GM12878 (cell line): ENCODE results near the gene TM9SF4. TPM values are rescaled to one million over a fixed set of nuclear protein-coding genes. Genes with fewer than 3 reads are reported as not detected.
A peak's percentile ranks its signal among the peaks of the same experiment; 100 is the strongest.

Source experiments
- ATAC-seq: fragments of 200-7000 bp; cut with Tn5 transposase; 3 replicates; pipeline ENCODE4 v1.9.1; 2020; ENCODE audit warnings: mild to moderate bottlenecking, moderate library complexity
- BruUV-seq: library from RNA; stranded (reverse); fragments of 400-500 nt; replicated peaks from 2 replicates; lab custom pipeline; 2021; lab: Mats Ljungman, UMichigan
- CTCF ChIA-PET: fragments of 300-600 bp; sonication (Branson Sonifier 250); formaldehyde crosslinking; extraction: SDS; loops from one replicate; lab custom pipeline; 2021; ENCODE audit warnings: inconsistent platforms; lab: Yijun Ruan, JAX
- POLR2A ChIA-PET: fragments of 350-600 bp; formaldehyde crosslinking; extraction: SDS; loops from one replicate; lab custom pipeline; 2021; ENCODE audit warnings: inconsistent platforms; lab: Charles Lee
- RAD21 ChIA-PET: fragments of 300-600 bp; sonication (Branson Sonifier 250); formaldehyde crosslinking; loops from one replicate; lab custom pipeline; 2023; ENCODE audit warnings: antibody characterized with exemption; ENCODE audit not compliant: unreplicated experiment; lab: Charles Lee
- SMC1A ChIA-PET: fragments of 300-600 bp; sonication (Branson Sonifier 250); formaldehyde crosslinking; loops from one replicate; lab custom pipeline; 2023; ENCODE audit not compliant: unreplicated experiment, uncharacterized antibody; lab: Charles Lee
- DNase-seq: peaks from one replicate; pipeline ENCODE4 v3.0.0-alpha.2; 2011; ENCODE audit warnings: low read depth, low spot score
- FAIRE-seq: peaks from 3 replicates; lab custom pipeline; 2011; peaks lifted over from hg19 to GRCh38; lab: Jason Lieb, UNC
- H2AFZ ChIP-seq: 2 replicates; pipeline ENCODE4 v1.6.0; 2011; ENCODE audit warnings: low read depth, low read length, control low read depth; ENCODE audit not compliant: control insufficient read depth
- H3K27ac ChIP-seq: 2 replicates; pipeline ENCODE4 v1.5.1; 2011; ENCODE audit warnings: control low read depth; ENCODE audit not compliant: control insufficient read depth, insufficient read depth
- H3K27me3 ChIP-seq, 2 experiments: replicated peaks in 1 of 2; 2 replicates each; pipeline versions ENCODE4 v1.6.0 to v1.6.1; 2011; ENCODE audit warnings: low read length in 1 of 2; ENCODE audit not compliant: control insufficient read depth in 2 of 2, insufficient read depth in 2 of 2
- H3K36me3 ChIP-seq, 2 experiments: 2 replicates each; pipeline ENCODE4 v1.5.1; 2011; ENCODE audit warnings: low read length in 1 of 2; ENCODE audit not compliant: control insufficient read depth in 2 of 2, insufficient read depth in 2 of 2
- H3K4me1 ChIP-seq: 2 replicates; pipeline ENCODE4 v1.6.1; 2011; ENCODE audit warnings: mild to moderate bottlenecking, low read length, moderate library complexity, mixed read lengths; ENCODE audit not compliant: control insufficient read depth, insufficient read depth
- H3K4me2 ChIP-seq: 2 replicates; pipeline ENCODE4 v1.6.0; 2011; ENCODE audit warnings: control low read depth; ENCODE audit not compliant: control insufficient read depth, insufficient read depth
- H3K4me3 ChIP-seq: fragments of 200-600 bp; sonication (generic); 2 replicates; pipeline ENCODE4 v1.5.1; 2016
- H3K79me2 ChIP-seq: 2 replicates; pipeline ENCODE4 v1.6.0; 2011; ENCODE audit warnings: low read length; ENCODE audit not compliant: control insufficient read depth, insufficient read depth
- H3K9ac ChIP-seq: 2 replicates; pipeline ENCODE4 v1.8.0; 2011; ENCODE audit warnings: low read length, control low read depth, mixed read lengths; ENCODE audit not compliant: control insufficient read depth, insufficient read depth
- H3K9me3 ChIP-seq: replicated peaks from 3 replicates; pipeline ENCODE4 v1.5.1; 2011; ENCODE audit warnings: mild to moderate bottlenecking, low read length; ENCODE audit not compliant: control insufficient read depth, insufficient read depth
- H4K20me1 ChIP-seq: 2 replicates; pipeline ENCODE4 v1.6.0; 2011; ENCODE audit not compliant: control insufficient read depth, insufficient read depth
- ATF2 ChIP-seq: IDR thresholded peaks from 2 replicates; pipeline ENCODE4 v1.6.1; 2012; ENCODE audit warnings: low read length, inconsistent platforms
- EP300 ChIP-seq, 2 experiments: fragments of 150-350 bp in 1 of 2; IDR thresholded peaks; 2 replicates each; pipeline ENCODE4 v1.6.1; 2011 to 2012; ENCODE audit warnings: low read depth in 2 of 2, low read length in 2 of 2, borderline replicate concordance in 1 of 2, improper control_type of control experiment in 1 of 2, inconsistent platforms in 1 of 2; ENCODE audit not compliant: control insufficient read depth in 1 of 2
- ESRRA ChIP-seq: IDR thresholded peaks from 2 replicates; pipeline ENCODE4 v1.6.1; 2012; ENCODE audit warnings: mild to moderate bottlenecking, low read length, improper control_type of control experiment
- FOXK2 ChIP-seq: fragments of 450-650 bp; IDR thresholded peaks from 2 replicates; pipeline ENCODE4 v1.6.1; 2017; ENCODE audit warnings: mild to moderate bottlenecking, moderate library complexity
- IKZF1 ChIP-seq: fragments of 450-650 bp; conservative IDR thresholded peaks from 2 replicates; pipeline ENCODE4 v1.6.1; 2017; ENCODE audit warnings: antibody characterized with exemption, mild to moderate bottlenecking
- JUND ChIP-seq: IDR thresholded peaks from 2 replicates; pipeline ENCODE4 v1.6.1; 2012; ENCODE audit warnings: low read depth, mild to moderate bottlenecking, low read length, improper control_type of control experiment, moderate library complexity
- NFYB ChIP-seq: IDR thresholded peaks from 2 replicates; pipeline ENCODE4 v1.6.1; 2011; ENCODE audit warnings: low read depth, mild to moderate bottlenecking, low read length, improper control_type of control experiment, moderate library complexity; ENCODE audit not compliant: insufficient read depth
- NR2F1 ChIP-seq: fragments of 450-650 bp; conservative IDR thresholded peaks from 2 replicates; pipeline ENCODE4 v1.6.1; 2017; ENCODE audit warnings: mild to moderate bottlenecking
- NRF1 ChIP-seq: conservative IDR thresholded peaks from 2 replicates; pipeline ENCODE4 v1.6.1; 2011; ENCODE audit warnings: mild to moderate bottlenecking, low read depth, low read length, improper control_type of control experiment
- PAX5 ChIP-seq: IDR thresholded peaks from 2 replicates; pipeline ENCODE4 v1.6.1; 2011; ENCODE audit warnings: low read depth, low read length, borderline replicate concordance
- PBX3 ChIP-seq: IDR thresholded peaks from 2 replicates; pipeline ENCODE4 v1.6.1; 2011; ENCODE audit warnings: mild to moderate bottlenecking, low read depth, low read length, moderate library complexity; ENCODE audit not compliant: insufficient replicate concordance
- PML ChIP-seq: IDR thresholded peaks from 2 replicates; pipeline ENCODE4 v1.6.1; 2012; ENCODE audit warnings: low read length, inconsistent platforms
- POLR2A ChIP-seq: IDR thresholded peaks from 2 replicates; pipeline ENCODE4 v1.6.1; 2011; ENCODE audit warnings: low read depth, mild to moderate bottlenecking, low read length
- SMAD1 ChIP-seq: fragments of 450-650 bp; IDR thresholded peaks from 2 replicates; pipeline ENCODE4 v1.6.1; 2018; ENCODE audit warnings: mild to moderate bottlenecking, low read depth; ENCODE audit not compliant: partially characterized antibody
- SPI1 ChIP-seq: IDR thresholded peaks from 2 replicates; pipeline ENCODE4 v1.6.1; 2011; ENCODE audit warnings: low read depth, mild to moderate bottlenecking, low read length, moderate library complexity, borderline replicate concordance; ENCODE audit not compliant: insufficient read depth
- SUZ12 ChIP-seq: fragments of 200-600 bp; sonication (generic); IDR thresholded peaks from one replicate; pipeline ENCODE4 v1.6.1; 2018; ENCODE audit warnings: antibody characterized with exemption, mild to moderate bottlenecking; ENCODE audit not compliant: unreplicated experiment
- WGBS: methylation state at CpG from one replicate; pipeline ENCODE4 v1.1.6; 2016; ENCODE audit warnings: low lambda C conversion rate; ENCODE audit not compliant: insufficient replicate concordance, insufficient coverage; ENCODE audit errors: missing lambda C conversion rate; 5-methylcytosine and 5-hydroxymethylcytosine counted together
- in situ Hi-C: fragments of 300-500 bp; cut with MboI; formaldehyde crosslinking; loops from 9 replicates; pipeline ENCODE4 v1.14.3; 2018; ENCODE audit warnings: mixed read lengths
- intact Hi-C: fragments of 100-400 bp; cut with micrococcal nuclease; formaldehyde crosslinking; loops from one replicate; pipeline ENCODE4 v1.14.2; 2022; ENCODE audit not compliant: unreplicated experiment
- polyA plus RNA-seq, 11 experiments: library from polyadenylated mRNA; depleted of rRNA in 4 of 11; unstranded in 6 of 11; stranded (reverse) in 5 of 11; fragments of >200 nt; fragmentation: Nextera tagmentation in 4 of 11; fragmentation: Illumina TruSeq in 1 of 11; extraction: Ambion mirVana in 4 of 11; extraction: Trizol in 1 of 11; gene quantifications; 1 replicate in 1 of 11; 2 replicates in 10 of 11; pipeline versions ENCODE4 v1.2.1 to v1.2.3, GENCODE V29; 2011 to 2016; ENCODE audit warnings: inconsistent platforms in 2 of 11, missing spikeins in 2 of 11, low read depth in 1 of 11
- total RNA-seq, 4 experiments: library from RNA; depleted of rRNA in 3 of 4; stranded (reverse); fragments of >200 nt in 3 of 4; fragmentation: Illumina TruSeq in 1 of 4; extraction: Trizol in 1 of 4; gene quantifications; 2 replicates each; pipeline versions ENCODE4 v1.2.1 to v1.2.3, GENCODE V29; 2013 to 2021

Gene TM9SF4
- total and polyA plus RNA-seq, 10 of the 15 experiments (the other 5 are each of a cell fraction or from before 2014, with no cell fraction given) = 8.5 to 47.8 (median 24.3) TPM

- H2AFZ ChIP-seq = no peak overlapping the region
- no peak overlapping the region for H3K4me3 ChIP-seq
- DNase-seq = no peak
- RAD21 ChIA-PET = no interaction called here
- H3K27me3 ChIP-seq = no peaks in the 10 kb centered on the region
- SMC1A ChIA-PET = interaction anchor here (1.4 kb wide), 1 partner anchor 27 kb away, joined by 3 read pairs; no protein-coding TSS in a partner anchor
- H3K79me2 ChIP-seq = peaks cover 55% of the 10 kb centered on the region
- intact Hi-C loops (no loop called here), in situ Hi-C loops (no loop called here)
- 47% methylated on average over 5 of the region's 5 CpGs for WGBS
- H3K9ac ChIP-seq = no peak overlapping the region
- BruUV-seq = no TSS peak
- TF ChIP-seq POLR2A (no peak), IKZF1 (peak; percentile 32; the same call in 1 of the 2 replicates), SMAD1 (no peak), SPI1 (peak; percentile 70; the same call in 1 of the 2 replicates), ESRRA (no peak)
- no peaks in the 10 kb centered on the region; a peak in 3 of 4 replicates for H3K36me3 ChIP-seq
- no peak overlapping the region for H3K27ac ChIP-seq
- no peaks in the 10 kb centered on the region for H3K9me3 ChIP-seq
- CTCF ChIA-PET = no interaction called here
- POLR2A ChIA-PET = no interaction called here
- peaks cover 20% of the 10 kb centered on the region for H3K4me1 ChIP-seq
- ATAC-seq = peak; percentile 22; the same call in 2 of the 3 replicates
- peak overlapping the region; percentile 39; the same call in 1 of the 2 replicates for H3K4me2 ChIP-seq
- 0 out of 2 replicates have a peak, but pooled peaks cover 4% of the 10 kb centered on the region for H4K20me1 ChIP-seq
- FAIRE-seq = no peak
Measured at GRCh38 chr20:32112841-32113240, 3.3 kb downstream of the TM9SF4 start.

- Histone ChIP-seq H3K9ac (no peak overlapping the region), H3K9me3 (no peaks in the 10 kb centered on the region), H3K4me2 (no peak overlapping the region), H3K36me3 (no peaks in the 10 kb centered on the region; a peak in 3 of 4 replicates), H3K79me2 (peaks cover 56% of the 10 kb centered on the region), H3K4me1 (peaks cover 20% of the 10 kb centered on the region), H2AFZ (no peak overlapping the region), H3K27me3 (no peaks in the 10 kb centered on the region), H3K4me3 (no peak overlapping the region), H3K27ac (no peak overlapping the region), H4K20me1 (0 out of 2 replicates have a peak, but pooled peaks cover 4% of the 10 kb centered on the region)
- ATAC-seq (no peak), FAIRE-seq (no peak), DNase-seq (no peak)
- BruUV-seq = no TSS peak
- ChIA-PET CTCF (no interaction called here), POLR2A (no interaction called here), RAD21 (no interaction called here), SMC1A (no interaction called here)
- intact Hi-C loops (no loop called here), in situ Hi-C loops (no loop called here)
- WGBS = 98% methylated on average over 2 of the region's 2 CpGs
- TF ChIP-seq PBX3 (no peak), NR2F1 (no peak), PML (no peak), NFYB (no peak), FOXK2 (no peak), PAX5 (no peak), EP300 (IDR thresholded peaks at IDR 0.05; ENCODE audit: borderline replicate concordance in 1 of 2, control insufficient read depth in 1 of 2, low read depth in 2 of 2, low read length in 2 of 2) (no peak), JUND (no peak), SUZ12 (no peak), NRF1 (no peak), ATF2 (no peak)
Measured at GRCh38 chr20:32113591-32114260, 4.2 kb downstream of the TM9SF4 start.
